HepG2 (cell line): ENCODE results near the gene PRM3. TPM values are rescaled to one million over a fixed set of nuclear protein-coding genes. Genes with fewer than 3 reads are reported as not detected.

Experiments
- ATRX ChIP-seq: sonication (generic); formaldehyde crosslinking; IDR thresholded peaks from 2 replicates; pipeline ENCODE4 v1.4.0; 2020; ENCODE audit warnings: missing genetic modification reagents, borderline replicate concordance
- DMTF1 ChIP-seq: sonication (generic); formaldehyde crosslinking; IDR thresholded peaks from 2 replicates; pipeline ENCODE4 v1.4.0; 2020; ENCODE audit warnings: mild to moderate bottlenecking, missing genetic modification reagents
- FIP1L1 ChIP-seq: fragments of 200-400 bp; formaldehyde crosslinking; IDR thresholded peaks from 2 replicates; pipeline ENCODE4 v1.6.1; 2018; ENCODE audit warnings: low read depth, mild to moderate bottlenecking, low read length, moderate library complexity, borderline replicate concordance; ENCODE audit not compliant: insufficient read depth
- MAFF ChIP-seq: IDR thresholded peaks from 2 replicates; pipeline ENCODE4 v1.6.1; 2011; ENCODE audit warnings: low read depth, low read length, improper control_type of control experiment
- PAXIP1 ChIP-seq: sonication (generic); formaldehyde crosslinking; conservative IDR thresholded peaks from 2 replicates; pipeline ENCODE4 v1.4.0; 2020; ENCODE audit warnings: mild to moderate bottlenecking, missing genetic modification reagents, moderate library complexity
- SP2 ChIP-seq: sonication (generic); formaldehyde crosslinking; IDR thresholded peaks from 2 replicates; pipeline ENCODE4 v1.5.1; 2020; ENCODE audit warnings: mild to moderate bottlenecking, missing genetic modification reagents
- TCF7L2 ChIP-seq: IDR thresholded peaks from 2 replicates; pipeline ENCODE4 v1.6.1; 2011; ENCODE audit warnings: mild to moderate bottlenecking, low read depth, low read length, moderate library complexity
- ZBTB43 ChIP-seq: sonication (generic); formaldehyde crosslinking; conservative IDR thresholded peaks from 2 replicates; pipeline ENCODE4 v1.4.0; 2020; ENCODE audit warnings: missing genetic modification reagents
- ZNF136 ChIP-seq: sonication (generic); formaldehyde crosslinking; IDR thresholded peaks from 2 replicates; pipeline ENCODE4 v1.8.1; 2022; ENCODE audit warnings: low read depth, mild to moderate bottlenecking, moderate library complexity, missing genetic modification reagents
- ZNF646 ChIP-seq: sonication (generic); formaldehyde crosslinking; IDR thresholded peaks from 2 replicates; pipeline ENCODE4 v1.9.0; 2021; ENCODE audit warnings: mild to moderate bottlenecking, missing genetic modification reagents
- ZNF768 ChIP-seq: sonication (generic); formaldehyde crosslinking; IDR thresholded peaks from 2 replicates; pipeline ENCODE4 v1.4.0; 2020; ENCODE audit warnings: missing genetic modification reagents
- ZNF790 ChIP-seq: sonication (generic); formaldehyde crosslinking; IDR thresholded peaks from 2 replicates; pipeline ENCODE4 v1.8.0; 2022; ENCODE audit warnings: missing genetic modification reagents, mild to moderate bottlenecking, borderline replicate concordance
- polyA plus RNA-seq, 8 experiments: library from polyadenylated mRNA; depleted of rRNA in 3 of 8; stranded (reverse) in 7 of 8; unstranded in 1 of 8; fragments of >200 nt; fragmentation: Illumina TruSeq in 4 of 8; extraction: Trizol in 4 of 8; gene quantifications; 2 replicates each; pipeline versions ENCODE4 v1.2.1 to v1.2.3, GENCODE V29; 2011 to 2016; ENCODE audit warnings: low read depth in 4 of 8, missing spikeins in 1 of 8, mixed read lengths in 1 of 8; ENCODE audit not compliant: insufficient read depth in 1 of 8
- total RNA-seq, 5 experiments: library from RNA; depleted of rRNA; stranded (reverse); fragments of >200 nt; fragmentation: Illumina TruSeq; extraction: Trizol; gene quantifications; 2 replicates each; pipeline ENCODE4 v1.2.3, GENCODE V29; 2016; ENCODE audit warnings: low read depth in 1 of 5

PRM3 gene
- total and polyA plus RNA-seq, 2 of the 13 experiments (the other 11 are each of a cell fraction or from before 2014, with no cell fraction given): not detected

GRCh38 chr16:11251525-11252481 lies 21.6 kb downstream of the PRM3 start (continued):
- TF ChIP-seq MAFF: no peak
- no peak for TF ChIP-seq FIP1L1
- TF ChIP-seq ZNF646 (CRISPR knock-in tag): peak; percentile 91
- TF ChIP-seq DMTF1 (CRISPR knock-in tag): no peak
- peak; percentile 94 for TF ChIP-seq ZNF768
- TF ChIP-seq TCF7L2: no peak
- no peak for TF ChIP-seq ATRX
- TF ChIP-seq PAXIP1 (CRISPR knock-in tag): no peak
- TF ChIP-seq ZBTB43 (CRISPR knock-in tag): no peak
- 0 out of 2 replicates have a peak, but pooled peaks have one; percentile 8 for TF ChIP-seq ZNF136 (CRISPR knock-in tag)
- TF ChIP-seq SP2 (CRISPR knock-in tag): no peak
- 0 out of 2 replicates have a peak, but pooled peaks have one; percentile 69 for TF ChIP-seq ZNF790
